Measurements from ENCODE around the gene BBS9.

The BBS9 gene

DNA sequence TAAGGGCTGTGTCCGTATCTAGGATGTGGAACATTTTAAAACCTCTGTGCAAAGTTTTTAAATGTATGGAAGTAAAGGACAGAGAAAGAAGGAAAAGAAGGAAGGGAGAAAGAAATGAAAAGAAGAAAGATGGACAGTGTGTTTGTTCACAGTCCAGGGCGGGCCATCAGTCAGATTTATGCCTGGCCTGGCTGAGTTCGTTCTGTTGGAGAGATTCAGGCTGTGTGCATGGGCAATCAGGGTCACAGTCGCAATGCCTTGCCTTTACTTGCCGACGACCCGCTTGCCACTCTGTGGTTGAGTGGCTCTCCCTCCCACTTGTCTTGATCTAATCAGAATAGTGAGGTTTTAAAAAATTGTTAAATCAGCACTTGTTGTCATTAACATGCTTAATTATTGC, 406.6 kb downstream of the BBS9 start:
- in situ Hi-C loops (cut with HindIII; ENCODE audit: low sequenced_read_pairs): no loop called here
- no peak for DNase-seq (ENCODE audit: low read depth, low spot score)

DNA sequence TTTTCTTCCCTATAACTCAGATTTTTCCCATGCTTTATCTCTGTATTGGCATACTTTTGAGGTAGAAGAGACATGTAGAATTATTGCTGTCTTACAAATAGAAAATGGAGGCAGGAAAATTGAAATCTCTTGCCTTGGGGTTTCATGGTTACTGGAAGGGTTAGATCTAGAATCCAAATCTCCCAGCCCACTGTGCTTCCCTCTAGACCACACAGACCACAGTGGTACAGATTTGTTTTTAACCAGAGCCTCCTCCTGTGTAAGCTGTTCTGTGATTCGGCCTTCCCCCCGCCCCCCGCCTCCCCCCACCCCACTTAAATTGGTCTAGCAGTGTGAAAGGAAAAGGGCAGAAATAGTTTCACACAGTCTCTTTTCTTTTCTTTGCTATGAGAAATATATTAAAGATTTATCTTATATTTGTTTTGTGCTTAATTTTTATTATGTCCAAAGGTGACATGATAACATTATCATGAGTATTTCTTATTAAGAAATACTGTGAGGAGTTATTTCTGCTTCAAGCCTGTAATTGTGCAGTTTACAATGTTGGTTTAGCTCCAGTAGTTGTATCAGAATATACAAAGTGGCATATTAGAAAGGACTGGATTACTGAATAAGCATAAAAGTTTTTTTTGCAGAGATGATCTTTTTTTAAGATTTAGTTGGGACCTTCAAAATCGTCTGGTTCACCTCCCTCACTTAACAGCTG, 407.2 kb downstream of the BBS9 start:
- no peak for DNase-seq (ENCODE audit: low read depth, low spot score)
- no peak overlapping the region for H3K4me3 ChIP-seq (ENCODE audit: low read depth, low read length)
- TF ChIP-seq, protein P1, sequence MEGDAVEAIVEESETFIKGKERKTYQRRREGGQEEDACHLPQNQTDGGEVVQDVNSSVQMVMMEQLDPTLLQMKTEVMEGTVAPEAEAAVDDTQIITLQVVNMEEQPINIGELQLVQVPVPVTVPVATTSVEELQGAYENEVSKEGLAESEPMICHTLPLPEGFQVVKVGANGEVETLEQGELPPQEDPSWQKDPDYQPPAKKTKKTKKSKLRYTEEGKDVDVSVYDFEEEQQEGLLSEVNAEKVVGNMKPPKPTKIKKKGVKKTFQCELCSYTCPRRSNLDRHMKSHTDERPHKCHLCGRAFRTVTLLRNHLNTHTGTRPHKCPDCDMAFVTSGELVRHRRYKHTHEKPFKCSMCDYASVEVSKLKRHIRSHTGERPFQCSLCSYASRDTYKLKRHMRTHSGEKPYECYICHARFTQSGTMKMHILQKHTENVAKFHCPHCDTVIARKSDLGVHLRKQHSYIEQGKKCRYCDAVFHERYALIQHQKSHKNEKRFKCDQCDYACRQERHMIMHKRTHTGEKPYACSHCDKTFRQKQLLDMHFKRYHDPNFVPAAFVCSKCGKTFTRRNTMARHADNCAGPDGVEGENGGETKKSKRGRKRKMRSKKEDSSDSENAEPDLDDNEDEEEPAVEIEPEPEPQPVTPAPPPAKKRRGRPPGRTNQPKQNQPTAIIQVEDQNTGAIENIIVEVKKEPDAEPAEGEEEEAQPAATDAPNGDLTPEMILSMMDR (IDR thresholded peaks at IDR 0.05; ENCODE audit: low read depth, low read length): no peak
- in situ Hi-C loops (cut with HindIII; ENCODE audit: low sequenced_read_pairs): no loop called here

More for the DNA sequence above, 406.6 kb downstream of the BBS9 start:
- TF ChIP-seq, protein P1 (IDR thresholded peaks at IDR 0.05; ENCODE audit: low read depth, low read length): no peak
- H3K4me3 ChIP-seq (ENCODE audit: low read depth, low read length): no peak overlapping the region

- in situ Hi-C loops (cut with HindIII; ENCODE audit: low sequenced_read_pairs): no loop called here
- no peak overlapping the region for H3K4me3 ChIP-seq (ENCODE audit: low read depth, low read length)
- TF ChIP-seq, protein P1 (IDR thresholded peaks at IDR 0.05; ENCODE audit: low read depth, low read length): no peak
- DNase-seq (ENCODE audit: low read depth, low spot score): no peak
Observed at GRCh38 chr7:33537104-33537477, 407.7 kb downstream of the BBS9 start.

DNA sequence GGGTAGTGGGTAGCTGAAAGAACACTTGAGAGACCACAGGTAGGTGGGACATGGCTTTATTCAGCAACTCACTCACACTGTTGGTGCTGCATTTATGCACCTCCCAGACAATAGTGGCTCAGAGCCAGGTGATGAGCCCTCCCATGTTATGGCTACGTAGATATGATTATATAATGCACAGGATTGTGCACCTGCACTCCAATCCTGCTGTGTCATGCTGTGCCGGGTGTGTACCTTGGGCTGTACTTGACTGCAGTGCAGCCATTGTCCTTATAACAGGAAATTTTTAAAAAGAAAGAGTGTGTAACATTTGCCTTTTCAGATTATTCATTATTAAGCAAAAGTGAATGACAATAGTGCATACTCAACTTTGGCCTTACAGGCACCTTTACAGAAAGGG, 409.8 kb downstream of the BBS9 start:
- no peak overlapping the region for H3K4me3 ChIP-seq (ENCODE audit: low read depth, low read length)
- TF ChIP-seq, protein P1 (IDR thresholded peaks at IDR 0.05; ENCODE audit: low read depth, low read length): no peak
- DNase-seq (ENCODE audit: low read depth, low spot score): no peak
- in situ Hi-C loops (cut with HindIII; ENCODE audit: low sequenced_read_pairs): no loop called here

DNA sequence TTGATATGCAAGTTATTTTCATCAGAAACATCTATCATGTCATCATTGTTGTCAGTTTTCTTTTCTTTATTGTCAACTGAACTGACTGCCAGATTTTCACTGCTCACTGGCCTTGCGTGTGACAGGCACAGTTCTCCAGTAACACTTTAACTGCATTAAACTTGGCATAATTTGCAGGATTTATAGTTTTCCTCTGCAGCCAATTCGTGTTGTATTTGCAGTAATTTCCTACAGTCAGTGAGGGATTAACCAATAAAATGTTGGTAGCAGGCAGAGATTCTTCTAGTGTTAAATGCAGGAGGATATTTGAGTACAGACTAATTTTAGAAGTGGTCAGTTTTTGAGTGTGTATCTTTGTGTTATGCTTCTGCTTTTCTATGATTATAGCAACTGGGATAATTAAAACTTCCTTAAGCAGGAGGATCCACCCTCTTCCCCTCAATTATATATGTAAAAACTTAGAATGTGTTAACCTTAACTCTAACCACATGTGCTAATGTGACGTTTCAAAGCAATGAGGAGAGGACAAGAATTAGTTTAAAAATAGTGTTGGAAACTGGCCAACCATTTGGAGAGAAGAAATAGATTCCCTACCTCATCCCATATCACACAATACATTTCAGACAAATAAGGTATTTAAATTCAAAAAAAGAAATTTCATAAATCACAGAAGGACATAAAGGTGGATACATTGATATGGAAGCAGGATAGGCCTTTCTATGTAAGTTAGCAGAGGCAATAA, 410.5 kb downstream of the BBS9 start:
- in situ Hi-C loops (cut with HindIII; ENCODE audit: low sequenced_read_pairs): no loop called here
- DNase-seq (ENCODE audit: low read depth, low spot score): no peak
- no peak overlapping the region for H3K4me3 ChIP-seq (ENCODE audit: low read depth, low read length)
- TF ChIP-seq, protein P1 (IDR thresholded peaks at IDR 0.05; ENCODE audit: low read depth, low read length): no peak

DNA sequence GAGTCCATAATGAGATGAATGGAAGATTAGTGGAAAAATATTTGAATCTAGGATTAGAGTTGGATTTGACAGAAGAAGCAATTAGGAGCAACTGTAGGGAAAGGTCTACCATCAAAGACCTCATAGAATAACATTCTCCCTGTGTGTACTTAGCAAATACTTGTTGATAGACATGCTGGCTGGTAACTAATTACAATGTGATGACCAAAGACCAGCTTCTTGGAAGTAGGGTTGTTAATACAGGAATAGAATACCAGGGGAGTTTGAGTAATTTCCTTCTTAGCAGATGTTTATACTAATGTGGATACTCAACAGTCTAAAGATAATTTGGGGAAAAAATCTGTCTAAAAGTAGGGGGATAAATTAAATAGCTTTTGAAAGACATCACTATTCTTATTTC, 418.5 kb downstream of the BBS9 start:
- TF ChIP-seq, protein P1 (IDR thresholded peaks at IDR 0.05; ENCODE audit: low read depth, low read length): no peak
- in situ Hi-C loops (cut with HindIII; ENCODE audit: low sequenced_read_pairs): no loop called here
- no peak for DNase-seq (ENCODE audit: low read depth, low spot score)
- H3K4me3 ChIP-seq (ENCODE audit: low read depth, low read length): no peak overlapping the region

All from astrocyte of the spinal cord (primary cell).